H1 (cell line): ENCODE results near the gene KLHDC8B.
"Not testable (repeated sequence)": the region's sequence is repeated elsewhere in the genome, so short reads cannot be mapped to it uniquely, and the experiment has no call there.

ENCODE experiments used
- CBX8 ChIP-seq: fragments of 300-800, 300-1000 bp; sonication (generic); IDR thresholded peaks from 2 replicates; pipeline ENCODE4 v1.7.1; 2016; ENCODE audit warnings: low read depth, low read length, borderline replicate concordance
- EZH2 ChIP-seq: fragments of 200-600 bp; sonication (generic); IDR thresholded peaks from 2 replicates; pipeline ENCODE4 v1.7.1; 2012; ENCODE audit warnings: low read depth, mild to moderate bottlenecking, moderate library complexity, low read length, inconsistent platforms; ENCODE audit not compliant: severe bottlenecking
- GABPA ChIP-seq: IDR thresholded peaks from 2 replicates; pipeline ENCODE4 v1.6.1; 2011; ENCODE audit warnings: mild to moderate bottlenecking, low read length, moderate library complexity, borderline replicate concordance; ENCODE audit not compliant: insufficient read depth
- JUND ChIP-seq: IDR thresholded peaks from 2 replicates; pipeline ENCODE4 v1.6.1; 2011; ENCODE audit warnings: mild to moderate bottlenecking, improper control_type of control experiment, low read length
- POLR2A ChIP-seq, 2 experiments: IDR thresholded peaks; 1 replicate in 1 of 2; 2 replicates in 1 of 2; pipeline ENCODE4 v1.6.1; 2011; ENCODE audit warnings: low read depth in 2 of 2, low read length in 2 of 2, mild to moderate bottlenecking in 2 of 2; ENCODE audit errors: control extremely low read depth in 1 of 2
- POLR2AphosphoS5 ChIP-seq: IDR thresholded peaks from 2 replicates; pipeline ENCODE4 v1.6.1; 2011; ENCODE audit warnings: low read depth, low read length
- RAD21 ChIP-seq, 2 experiments: IDR thresholded peaks in 1 of 2; conservative IDR thresholded peaks in 1 of 2; 2 replicates each; pipeline ENCODE4 v1.6.1; 2011; ENCODE audit warnings: low read depth in 2 of 2, low read length in 2 of 2, improper control_type of control experiment in 1 of 2, inconsistent platforms in 1 of 2, mild to moderate bottlenecking in 1 of 2, moderate library complexity in 1 of 2
- SIX5 ChIP-seq: IDR thresholded peaks from 2 replicates; pipeline ENCODE4 v1.6.1; 2011; ENCODE audit warnings: mild to moderate bottlenecking, low read depth, low read length
- TAF1 ChIP-seq: IDR thresholded peaks from 2 replicates; pipeline ENCODE4 v1.6.1; 2011; ENCODE audit warnings: mild to moderate bottlenecking, low read depth, low read length
- ZNF274 ChIP-seq: IDR thresholded peaks from 2 replicates; pipeline ENCODE4 v1.7.0; 2012; ENCODE audit warnings: low read length, borderline replicate concordance; ENCODE audit errors: extremely low read depth
- TF ChIP-seq, protein P1 (sequence below), 3 experiments: IDR thresholded peaks; 1 replicate in 2 of 3; 2 replicates in 1 of 3; pipeline versions ENCODE4 v1.5.1 to v1.6.1; 2011; ENCODE audit warnings: low read length in 3 of 3, mild to moderate bottlenecking in 3 of 3, inconsistent platforms in 2 of 3, low read depth in 1 of 3, moderate library complexity in 1 of 3; ENCODE audit not compliant: insufficient read depth in 1 of 3; ENCODE audit errors: control extremely low read depth in 1 of 3
- TF ChIP-seq, protein P2 (sequence below): IDR thresholded peaks from 2 replicates; pipeline ENCODE4 v1.6.1; 2011; ENCODE audit warnings: low read length, improper control_type of control experiment
- TF ChIP-seq, protein P3 (sequence below): IDR thresholded peaks from 2 replicates; pipeline ENCODE4 v1.6.1; 2012; ENCODE audit warnings: inconsistent platforms

DNA sequence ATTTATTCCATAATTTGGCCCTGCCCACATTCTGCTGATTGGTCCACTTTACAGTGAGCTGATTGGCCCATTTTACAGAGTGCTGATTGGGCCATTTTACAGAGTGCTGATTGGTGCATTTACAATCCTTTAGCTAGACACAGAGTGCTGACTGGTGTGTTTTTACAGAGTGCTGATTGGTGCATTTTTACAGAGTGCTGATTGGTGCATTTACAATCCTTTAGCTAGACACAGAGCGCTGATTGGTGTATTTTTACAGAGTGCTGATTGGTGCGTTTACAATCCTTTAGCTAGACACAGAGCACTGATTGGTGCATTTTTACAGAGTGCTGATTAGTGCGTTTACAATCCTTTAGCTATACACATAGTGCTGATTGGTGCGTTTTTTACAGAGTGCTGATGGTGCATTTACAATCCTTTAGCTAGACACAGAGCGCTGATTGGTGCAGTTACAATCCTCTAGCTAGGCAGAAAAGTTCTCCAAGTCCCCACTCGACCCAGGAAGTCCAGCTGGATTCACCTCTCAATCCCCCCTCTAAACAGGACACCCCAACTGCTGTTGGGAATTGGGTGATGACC lies 49.7 kb downstream of the KLHDC8B start:
- not testable (repeated sequence) for TF ChIP-seq JUND; SIX5; TAF1; POLR2AphosphoS5; EZH2; ZNF274; POLR2A (IDR thresholded peaks at IDR 0.05; ENCODE audit: control extremely low read depth in 1 of 2, low read depth in 2 of 2, low read length in 2 of 2); RAD21 (IDR thresholded peaks at IDR 0.05 in 1 of 2, conservative IDR thresholded peaks at IDR 0.05 in 1 of 2; ENCODE audit: low read depth in 2 of 2, low read length in 2 of 2); CBX8; GABPA
- TF ChIP-seq, protein P1, sequence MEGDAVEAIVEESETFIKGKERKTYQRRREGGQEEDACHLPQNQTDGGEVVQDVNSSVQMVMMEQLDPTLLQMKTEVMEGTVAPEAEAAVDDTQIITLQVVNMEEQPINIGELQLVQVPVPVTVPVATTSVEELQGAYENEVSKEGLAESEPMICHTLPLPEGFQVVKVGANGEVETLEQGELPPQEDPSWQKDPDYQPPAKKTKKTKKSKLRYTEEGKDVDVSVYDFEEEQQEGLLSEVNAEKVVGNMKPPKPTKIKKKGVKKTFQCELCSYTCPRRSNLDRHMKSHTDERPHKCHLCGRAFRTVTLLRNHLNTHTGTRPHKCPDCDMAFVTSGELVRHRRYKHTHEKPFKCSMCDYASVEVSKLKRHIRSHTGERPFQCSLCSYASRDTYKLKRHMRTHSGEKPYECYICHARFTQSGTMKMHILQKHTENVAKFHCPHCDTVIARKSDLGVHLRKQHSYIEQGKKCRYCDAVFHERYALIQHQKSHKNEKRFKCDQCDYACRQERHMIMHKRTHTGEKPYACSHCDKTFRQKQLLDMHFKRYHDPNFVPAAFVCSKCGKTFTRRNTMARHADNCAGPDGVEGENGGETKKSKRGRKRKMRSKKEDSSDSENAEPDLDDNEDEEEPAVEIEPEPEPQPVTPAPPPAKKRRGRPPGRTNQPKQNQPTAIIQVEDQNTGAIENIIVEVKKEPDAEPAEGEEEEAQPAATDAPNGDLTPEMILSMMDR (IDR thresholded peaks at IDR 0.05; ENCODE audit: control extremely low read depth in 1 of 3, insufficient read depth in 1 of 3, low read depth in 1 of 3, low read length in 3 of 3) = not testable (repeated sequence)
- TF ChIP-seq, protein P2, sequence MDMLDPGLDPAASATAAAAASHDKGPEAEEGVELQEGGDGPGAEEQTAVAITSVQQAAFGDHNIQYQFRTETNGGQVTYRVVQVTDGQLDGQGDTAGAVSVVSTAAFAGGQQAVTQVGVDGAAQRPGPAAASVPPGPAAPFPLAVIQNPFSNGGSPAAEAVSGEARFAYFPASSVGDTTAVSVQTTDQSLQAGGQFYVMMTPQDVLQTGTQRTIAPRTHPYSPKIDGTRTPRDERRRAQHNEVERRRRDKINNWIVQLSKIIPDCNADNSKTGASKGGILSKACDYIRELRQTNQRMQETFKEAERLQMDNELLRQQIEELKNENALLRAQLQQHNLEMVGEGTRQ = not testable (repeated sequence)
- TF ChIP-seq, protein P3, sequence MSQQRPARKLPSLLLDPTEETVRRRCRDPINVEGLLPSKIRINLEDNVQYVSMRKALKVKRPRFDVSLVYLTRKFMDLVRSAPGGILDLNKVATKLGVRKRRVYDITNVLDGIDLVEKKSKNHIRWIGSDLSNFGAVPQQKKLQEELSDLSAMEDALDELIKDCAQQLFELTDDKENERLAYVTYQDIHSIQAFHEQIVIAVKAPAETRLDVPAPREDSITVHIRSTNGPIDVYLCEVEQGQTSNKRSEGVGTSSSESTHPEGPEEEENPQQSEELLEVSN = not testable (repeated sequence)
